ENCODE data around the gene ATRIP.

GRCh38 chr3:48405971-48406370 is 40.6 kb upstream of the ATRIP start:
- TF ChIP-seq POLR2A (IDR thresholded peaks at IDR 0.05; ENCODE audit: low read depth, low read length) (no peak), TAF1 (IDR thresholded peaks at IDR 0.05; ENCODE audit: low read depth, low read length) (no peak), POLR2AphosphoS5 (IDR thresholded peaks at IDR 0.05; ENCODE audit: low read depth, low read length) (no peak), SPI1 (IDR thresholded peaks at IDR 0.05; ENCODE audit: low read depth, low read length) (no peak), PAX5 (IDR thresholded peaks at IDR 0.05; ENCODE audit: insufficient read depth, low read length, severe bottlenecking) (no peak)
